Measurements from ENCODE around the gene CES1.
"Not testable (repeated sequence)": the region's sequence is repeated elsewhere in the genome, so short reads cannot be mapped to it uniquely, and the experiment has no call there.

The CES1 gene

GRCh38 chr16:55856950-55857349 lies 24.1 kb upstream of the CES1 start:
- no peak overlapping the region for H3K27ac ChIP-seq (ENCODE audit: insufficient read depth, low read depth, low read length, poor library complexity, severe bottlenecking)
- no peaks in the 10 kb centered on the region for H3K9me3 ChIP-seq (ENCODE audit: control insufficient read depth, low read length)
- no peaks in the 10 kb centered on the region for H3K4me1 ChIP-seq (ENCODE audit: control insufficient read depth, insufficient read depth, low read length)
- H3K27me3 ChIP-seq (ENCODE audit: control insufficient read depth, insufficient read depth, low read length, poor library complexity, severe bottlenecking) = no peaks in the 10 kb centered on the region
- WGBS, 2 experiments = 94 to 96% methylated on average over 3 of the region's 3 CpGs
- no peak overlapping the region for H3K4me3 ChIP-seq (ENCODE audit: insufficient read depth, low read depth, low read length)
- no peaks in the 10 kb centered on the region for H3K36me3 ChIP-seq (ENCODE audit: control insufficient read depth, insufficient read depth, low read length)

- Histone ChIP-seq H3K9me3 (ENCODE audit: control insufficient read depth, low read length) (no peaks in the 10 kb centered on the region), H3K27me3 (ENCODE audit: control insufficient read depth, insufficient read depth, low read length, poor library complexity, severe bottlenecking) (no peaks in the 10 kb centered on the region), H3K36me3 (ENCODE audit: control insufficient read depth, insufficient read depth, low read length) (no peaks in the 10 kb centered on the region), H3K4me3 (ENCODE audit: insufficient read depth, low read depth, low read length) (no peak overlapping the region), H3K4me1 (ENCODE audit: control insufficient read depth, insufficient read depth, low read length) (no peaks in the 10 kb centered on the region), H3K27ac (ENCODE audit: insufficient read depth, low read depth, low read length, poor library complexity, severe bottlenecking) (no peak overlapping the region)
- WGBS, 2 experiments = 86 to 94% methylated on average over 3 of the region's 3 CpGs
Measured at GRCh38 chr16:55853114-55853513, 20.2 kb upstream of the CES1 start.

GRCh38 chr16:55849536-55849935 lies 16.6 kb upstream of the CES1 start:
- WGBS, 2 experiments = 89 to 91% methylated on average over 13 of the region's 13 CpGs
- no peaks in the 10 kb centered on the region for H3K4me1 ChIP-seq (ENCODE audit: control insufficient read depth, insufficient read depth, low read length)
- no peak overlapping the region for H3K4me3 ChIP-seq (ENCODE audit: insufficient read depth, low read depth, low read length)
- no peaks in the 10 kb centered on the region for H3K9me3 ChIP-seq (ENCODE audit: control insufficient read depth, low read length)
- H3K27ac ChIP-seq (ENCODE audit: insufficient read depth, low read depth, low read length, poor library complexity, severe bottlenecking) = no peak overlapping the region
- no peaks in the 10 kb centered on the region for H3K36me3 ChIP-seq (ENCODE audit: control insufficient read depth, insufficient read depth, low read length)
- H3K27me3 ChIP-seq (ENCODE audit: control insufficient read depth, insufficient read depth, low read length, poor library complexity, severe bottlenecking) = no peaks in the 10 kb centered on the region

GRCh38 chr16:55846598-55847346 lies 13.9 kb upstream of the CES1 start:
- H3K4me3 ChIP-seq (ENCODE audit: insufficient read depth, low read depth, low read length) = no peak overlapping the region
- no peak overlapping the region for H3K27ac ChIP-seq (ENCODE audit: insufficient read depth, low read depth, low read length, poor library complexity, severe bottlenecking)
- no peaks in the 10 kb centered on the region for H3K36me3 ChIP-seq (ENCODE audit: control insufficient read depth, insufficient read depth, low read length)
- no peaks in the 10 kb centered on the region for H3K9me3 ChIP-seq (ENCODE audit: control insufficient read depth, low read length)
- 78 to 79% methylated on average over 11 of the region's 11 CpGs for WGBS, 2 experiments
- no peaks in the 10 kb centered on the region for H3K4me1 ChIP-seq (ENCODE audit: control insufficient read depth, insufficient read depth, low read length)
- no peaks in the 10 kb centered on the region for H3K27me3 ChIP-seq (ENCODE audit: control insufficient read depth, insufficient read depth, low read length, poor library complexity, severe bottlenecking)

- WGBS, 2 experiments = 47 to 100% methylated on average over 1 to 2 of the region's 2 CpGs
- Histone ChIP-seq H3K9me3 (ENCODE audit: control insufficient read depth, low read length) (no peaks in the 10 kb centered on the region), H3K4me1 (ENCODE audit: control insufficient read depth, insufficient read depth, low read length) (no peaks in the 10 kb centered on the region), H3K36me3 (ENCODE audit: control insufficient read depth, insufficient read depth, low read length) (no peaks in the 10 kb centered on the region), H3K27ac (ENCODE audit: insufficient read depth, low read depth, low read length, poor library complexity, severe bottlenecking) (no peak overlapping the region), H3K4me3 (ENCODE audit: insufficient read depth, low read depth, low read length) (no peak overlapping the region), H3K27me3 (ENCODE audit: control insufficient read depth, insufficient read depth, low read length, poor library complexity, severe bottlenecking) (no peaks in the 10 kb centered on the region)
Measured at GRCh38 chr16:55843105-55843395, 10.2 kb upstream of the CES1 start.

- Histone ChIP-seq H3K9me3 (ENCODE audit: control insufficient read depth, low read length) (no peaks in the 10 kb centered on the region), H3K36me3 (ENCODE audit: control insufficient read depth, insufficient read depth, low read length) (no peaks in the 10 kb centered on the region), H3K4me1 (ENCODE audit: control insufficient read depth, insufficient read depth, low read length) (no peaks in the 10 kb centered on the region), H3K27me3 (ENCODE audit: control insufficient read depth, insufficient read depth, low read length, poor library complexity, severe bottlenecking) (no peaks in the 10 kb centered on the region), H3K4me3 (ENCODE audit: insufficient read depth, low read depth, low read length) (no peak overlapping the region), H3K27ac (ENCODE audit: insufficient read depth, low read depth, low read length, poor library complexity, severe bottlenecking) (no peak overlapping the region)
- WGBS, 2 experiments = 54 to 60% methylated on average over 11 of the region's 11 CpGs
Measured at GRCh38 chr16:55842369-55843104, 9.6 kb upstream of the CES1 start.

- Histone ChIP-seq H3K4me1 (ENCODE audit: control insufficient read depth, insufficient read depth, low read length) (no peaks in the 10 kb centered on the region), H3K36me3 (ENCODE audit: control insufficient read depth, insufficient read depth, low read length) (no peaks in the 10 kb centered on the region), H3K9me3 (ENCODE audit: control insufficient read depth, low read length) (no peaks in the 10 kb centered on the region), H3K27ac (ENCODE audit: insufficient read depth, low read depth, low read length, poor library complexity, severe bottlenecking) (no peak overlapping the region), H3K4me3 (ENCODE audit: insufficient read depth, low read depth, low read length) (no peak overlapping the region), H3K27me3 (ENCODE audit: control insufficient read depth, insufficient read depth, low read length, poor library complexity, severe bottlenecking) (no peaks in the 10 kb centered on the region)
- WGBS, 2 experiments = 84 to 92% methylated on average over 2 of the region's 2 CpGs
Measured at GRCh38 chr16:55839115-55839514, 6.2 kb upstream of the CES1 start.

- Histone ChIP-seq H3K9me3 (ENCODE audit: control insufficient read depth, low read length) (no peaks in the 10 kb centered on the region), H3K27me3 (ENCODE audit: control insufficient read depth, insufficient read depth, low read length, poor library complexity, severe bottlenecking) (no peaks in the 10 kb centered on the region), H3K4me1 (ENCODE audit: control insufficient read depth, insufficient read depth, low read length) (no peaks in the 10 kb centered on the region), H3K27ac (ENCODE audit: insufficient read depth, low read depth, low read length, poor library complexity, severe bottlenecking) (no peak overlapping the region), H3K36me3 (ENCODE audit: control insufficient read depth, insufficient read depth, low read length) (no peaks in the 10 kb centered on the region), H3K4me3 (ENCODE audit: insufficient read depth, low read depth, low read length) (no peak overlapping the region)
- 88 to 97% methylated on average over 1 to 4 of the region's 4 CpGs for WGBS, 2 experiments
Measured at GRCh38 chr16:55836158-55836611, 3.3 kb upstream of the CES1 start.

- H3K9me3 ChIP-seq (ENCODE audit: control insufficient read depth, low read length) = no peaks in the 10 kb centered on the region
- no peaks in the 10 kb centered on the region for H3K36me3 ChIP-seq (ENCODE audit: control insufficient read depth, insufficient read depth, low read length)
- WGBS, 2 experiments = 88 to 93% methylated on average over 1 of the region's 1 CpG
- no peak overlapping the region for H3K27ac ChIP-seq (ENCODE audit: insufficient read depth, low read depth, low read length, poor library complexity, severe bottlenecking)
- H3K27me3 ChIP-seq (ENCODE audit: control insufficient read depth, insufficient read depth, low read length, poor library complexity, severe bottlenecking) = no peaks in the 10 kb centered on the region
- H3K4me3 ChIP-seq (ENCODE audit: insufficient read depth, low read depth, low read length) = no peak overlapping the region
- H3K4me1 ChIP-seq (ENCODE audit: control insufficient read depth, insufficient read depth, low read length) = no peaks in the 10 kb centered on the region
Measured at GRCh38 chr16:55835581-55835980, 2.7 kb upstream of the CES1 start.

GRCh38 chr16:55835173-55835572 lies 2.3 kb upstream of the CES1 start:
- H3K9me3 ChIP-seq (ENCODE audit: control insufficient read depth, low read length); H3K4me3 ChIP-seq (ENCODE audit: insufficient read depth, low read depth, low read length); H3K4me1 ChIP-seq (ENCODE audit: control insufficient read depth, insufficient read depth, low read length); H3K27me3 ChIP-seq (ENCODE audit: control insufficient read depth, insufficient read depth, low read length, poor library complexity, severe bottlenecking); H3K36me3 ChIP-seq (ENCODE audit: control insufficient read depth, insufficient read depth, low read length); H3K27ac ChIP-seq (ENCODE audit: insufficient read depth, low read depth, low read length, poor library complexity, severe bottlenecking): not testable (repeated sequence)
- 93 to 97% methylated on average over 3 of the region's 3 CpGs for WGBS, 2 experiments
